Measurements from ENCODE around the gene PDE4D. TPM values are rescaled to one million over a fixed set of nuclear protein-coding genes. Genes with fewer than 3 reads are reported as not detected.

Gene PDE4D
- total RNA-seq = 100 to 1,000 TPM in 1 of 5 donors, 10 to 100 TPM in 4; 45.1 to 136 (median 64.9) TPM
- 44.9 TPM for total RNA-seq (2013)
- 64.8 to 675 (median 279) reads per million in 29 experiments for total RNA-seq

DNA sequence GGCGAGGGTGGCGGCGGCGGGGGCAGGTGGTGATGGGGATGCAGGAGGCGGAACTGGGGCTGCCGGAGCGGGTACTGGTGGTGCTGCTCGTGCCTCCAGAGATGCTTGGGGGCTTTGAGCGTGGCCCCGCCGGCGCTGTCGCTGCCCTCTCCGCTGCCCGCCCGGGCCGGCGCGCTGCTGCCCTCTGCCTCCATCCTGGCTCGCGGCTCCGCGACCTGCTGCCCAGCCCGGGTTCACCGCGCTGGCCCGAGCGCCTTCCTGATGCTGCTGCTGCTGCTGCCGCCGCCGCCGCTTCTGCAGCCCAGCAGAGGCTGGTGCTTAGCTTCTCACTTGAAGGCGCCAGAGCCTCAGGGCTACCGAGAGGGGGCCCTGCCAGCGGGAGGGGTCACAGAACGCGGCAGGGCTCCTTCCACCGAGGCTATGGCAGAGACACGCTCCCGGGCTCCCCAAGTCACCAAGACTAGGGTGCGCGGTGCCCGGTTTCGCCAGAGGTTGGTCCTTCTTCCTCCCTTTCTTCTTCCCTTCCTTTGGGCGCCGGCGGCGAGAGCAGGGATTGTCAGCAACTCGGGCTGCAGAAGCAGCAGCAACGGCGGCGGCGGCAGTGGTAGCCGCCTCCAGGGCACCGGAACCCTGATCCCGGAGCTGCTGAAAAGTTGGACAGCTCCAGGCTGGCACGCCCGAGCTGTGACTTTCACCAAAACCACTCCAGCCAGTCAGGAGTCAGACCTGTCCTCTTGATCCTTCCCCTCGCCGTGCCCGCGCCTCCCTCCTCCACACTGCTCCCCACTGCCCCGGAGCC lies at the start of gene PDE4D:
Gene PDE4D, minus strand, starts transcription at position 298 of the 799 bp plus-strand sequence.
- no peaks in the 10 kb centered on the region for H3K36me3 Mint-ChIP-seq
- Histone ChIP-seq H3K9me3 (no peaks in the 10 kb centered on the region), H3K27ac (ENCODE audit: low read length) (no peak within 1 kb of the TSS), H3K4me3 (ENCODE audit: control insufficient read depth in 1 of 2, extremely low read depth in 1 of 2, low read length in 1 of 2) (no peak within 1 kb of the TSS), H3K36me3 (ENCODE audit: control insufficient read depth in 2 of 2, extremely low read depth in 1 of 2, insufficient read depth in 1 of 2, low read length in 1 of 2) (no peaks in the 10 kb centered on the region), H3K4me1 (ENCODE audit: control insufficient read depth in 1 of 2, extremely low read depth in 1 of 2, insufficient read depth in 2 of 2, low read length in 2 of 2) (no peaks in the 10 kb centered on the region), H3K27me3 (replicated peaks in 1 of 2; ENCODE audit: control insufficient read depth in 2 of 2, extremely low read depth in 1 of 2, insufficient read depth in 2 of 2, low read length in 1 of 2) (peaks cover 15 to 26% of the 10 kb centered on the region in 2 experiments)
- H3K4me1 Mint-ChIP-seq = peaks cover 4 to 10% (median 5%) of the 10 kb centered on the region in 3 donors
- ATAC-seq (replicated peaks in 1 of 4) (no peak), DNase-seq (peak in 1 of 35 experiments; percentile 1)
- no peaks in the 10 kb centered on the region for H3K9me3 Mint-ChIP-seq
- ChIA-PET POLR2A (no interaction called here), CTCF (no interaction called here)
- H3K4me3 Mint-ChIP-seq = peak within 1 kb of the TSS in 1 of 3 donors; percentile 36
- no peak within 1 kb of the TSS for H3K27ac Mint-ChIP-seq
- H3K27me3 Mint-ChIP-seq = peaks cover 39 to 47% of the 10 kb centered on the region in 2 donors
- WGBS (ENCODE audit: insufficient coverage) = 4% methylated on average over 61 of the region's 63 CpGs

DNA sequence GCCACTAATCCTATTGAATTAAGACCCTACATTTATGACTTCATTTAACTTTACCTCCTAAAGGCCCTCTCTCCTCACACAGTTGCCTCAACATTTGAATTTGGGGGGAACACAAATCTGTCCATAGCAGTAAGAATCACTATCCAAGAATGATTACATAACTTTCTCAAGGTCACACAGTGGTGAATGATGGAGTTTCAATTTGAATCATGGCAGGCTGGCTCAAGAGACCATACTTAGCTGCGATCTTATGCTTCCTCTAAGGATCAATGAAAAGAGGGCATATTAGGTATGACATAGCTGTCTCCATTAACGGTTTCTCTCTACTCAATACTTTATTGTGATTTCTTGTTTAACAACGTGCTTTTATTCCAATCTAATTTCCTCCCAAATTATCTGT lies 44.1 kb upstream of the PDE4D start:
- Histone ChIP-seq H3K4me3 (ENCODE audit: control insufficient read depth in 1 of 2, extremely low read depth in 1 of 2, low read length in 1 of 2) (no peak overlapping the region), H3K36me3 (ENCODE audit: control insufficient read depth in 2 of 2, extremely low read depth in 1 of 2, insufficient read depth in 1 of 2, low read length in 1 of 2) (no peaks in the 10 kb centered on the region), H3K9me3 (no peaks in the 10 kb centered on the region), H3K27me3 (replicated peaks in 1 of 2; ENCODE audit: control insufficient read depth in 2 of 2, extremely low read depth in 1 of 2, insufficient read depth in 2 of 2, low read length in 1 of 2) (no peaks in the 10 kb centered on the region), H3K4me1 (ENCODE audit: control insufficient read depth in 1 of 2, extremely low read depth in 1 of 2, insufficient read depth in 2 of 2, low read length in 2 of 2) (no peaks in the 10 kb centered on the region), H3K27ac (ENCODE audit: low read length) (no peak overlapping the region)
- peaks cover 3 to 11% (median 9%) of the 10 kb centered on the region in 3 donors for H3K9me3 Mint-ChIP-seq
- H3K4me3 Mint-ChIP-seq = no peak overlapping the region
- no peaks in the 10 kb centered on the region for H3K27me3 Mint-ChIP-seq
- POLR2A ChIA-PET = no interaction called here
- no CpG with 5 or more reads among the region's 3 CpGs for WGBS (ENCODE audit: insufficient coverage)
- no peaks in the 10 kb centered on the region for H3K4me1 Mint-ChIP-seq
- CTCF ChIA-PET = no interaction called here
- ATAC-seq (replicated peaks in 1 of 4) = no peak
- H3K27ac Mint-ChIP-seq = no peak overlapping the region
- DNase-seq = no peak
- H3K36me3 Mint-ChIP-seq = no peaks in the 10 kb centered on the region

DNA sequence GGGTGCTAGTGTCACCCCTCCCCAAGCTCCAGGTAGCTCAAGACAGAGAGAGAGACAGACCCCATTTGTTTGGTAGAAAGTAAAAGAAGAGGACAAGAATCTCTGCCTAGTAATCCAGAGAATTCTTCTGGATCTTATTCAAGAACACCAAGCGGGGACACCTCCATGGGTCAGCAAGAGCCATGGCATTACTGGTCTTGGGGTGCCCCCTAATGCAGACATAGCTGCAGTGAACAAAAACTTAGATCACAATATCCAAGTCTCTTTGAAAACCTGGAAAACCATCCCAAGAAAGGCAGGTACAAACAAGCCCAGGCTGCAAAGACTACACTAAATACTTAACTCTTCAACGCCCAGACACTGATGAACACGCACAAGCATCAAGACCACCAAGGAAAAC lies 29.9 kb upstream of the PDE4D start:
- no peak for ATAC-seq (replicated peaks in 1 of 4)
- Mint-ChIP-seq H3K9me3 (peaks cover 0 to 7% (median 6%) of the 10 kb centered on the region in 3 donors), H3K27me3 (no peaks in the 10 kb centered on the region), H3K4me3 (no peak overlapping the region), H3K27ac (no peak overlapping the region), H3K36me3 (no peaks in the 10 kb centered on the region), H3K4me1 (no peaks in the 10 kb centered on the region)
- CTCF ChIA-PET = no interaction called here
- H3K27me3 ChIP-seq (replicated peaks in 1 of 2; ENCODE audit: control insufficient read depth in 2 of 2, extremely low read depth in 1 of 2, insufficient read depth in 2 of 2, low read length in 1 of 2) = no peaks in the 10 kb centered on the region
- H3K4me3 ChIP-seq (ENCODE audit: control insufficient read depth in 1 of 2, extremely low read depth in 1 of 2, low read length in 1 of 2) = no peak overlapping the region
- POLR2A ChIA-PET = no interaction called here
- no peaks in the 10 kb centered on the region for H3K9me3 ChIP-seq
- DNase-seq = no peak
- H3K27ac ChIP-seq (ENCODE audit: low read length) = no peak overlapping the region
- no peaks in the 10 kb centered on the region for H3K36me3 ChIP-seq (ENCODE audit: control insufficient read depth in 2 of 2, extremely low read depth in 1 of 2, insufficient read depth in 1 of 2, low read length in 1 of 2)
- WGBS (ENCODE audit: insufficient coverage) = 100% methylated on average over 1 of the region's 3 CpGs
- H3K4me1 ChIP-seq (ENCODE audit: control insufficient read depth in 1 of 2, extremely low read depth in 1 of 2, insufficient read depth in 2 of 2, low read length in 2 of 2) = no peaks in the 10 kb centered on the region

DNA sequence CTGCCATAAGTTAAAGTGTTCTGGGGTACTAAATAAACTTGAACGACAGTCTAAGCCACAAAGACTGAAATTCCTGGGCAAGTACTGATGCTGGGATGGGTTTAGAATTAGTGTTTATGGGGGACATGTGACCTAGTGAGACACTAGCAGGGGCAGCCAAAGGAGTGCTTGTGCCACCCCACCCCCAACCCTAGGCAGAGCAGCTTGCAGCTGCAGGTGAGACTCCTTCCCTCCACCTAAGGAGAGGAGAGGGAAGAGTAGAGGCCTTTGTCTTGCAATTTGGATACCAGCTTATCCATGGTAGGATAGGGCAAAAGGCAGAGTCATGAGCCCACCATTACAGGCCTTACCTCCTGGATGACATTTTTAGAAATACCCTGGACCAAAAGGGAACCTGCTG lies 28.7 kb upstream of the PDE4D start:
- Mint-ChIP-seq H3K4me1 (no peaks in the 10 kb centered on the region), H3K27me3 (no peaks in the 10 kb centered on the region), H3K27ac (no peak overlapping the region), H3K9me3 (peaks cover 0 to 7% (median 6%) of the 10 kb centered on the region in 3 donors), H3K36me3 (no peaks in the 10 kb centered on the region), H3K4me3 (no peak overlapping the region)
- Histone ChIP-seq H3K36me3 (ENCODE audit: control insufficient read depth in 2 of 2, extremely low read depth in 1 of 2, insufficient read depth in 1 of 2, low read length in 1 of 2) (no peaks in the 10 kb centered on the region), H3K27ac (ENCODE audit: low read length) (no peak overlapping the region), H3K9me3 (no peaks in the 10 kb centered on the region), H3K4me1 (ENCODE audit: control insufficient read depth in 1 of 2, extremely low read depth in 1 of 2, insufficient read depth in 2 of 2, low read length in 2 of 2) (no peaks in the 10 kb centered on the region), H3K4me3 (ENCODE audit: control insufficient read depth in 1 of 2, extremely low read depth in 1 of 2, low read length in 1 of 2) (no peak overlapping the region), H3K27me3 (replicated peaks in 1 of 2; ENCODE audit: control insufficient read depth in 2 of 2, extremely low read depth in 1 of 2, insufficient read depth in 2 of 2, low read length in 1 of 2) (no peaks in the 10 kb centered on the region)
- ChIA-PET POLR2A (no interaction called here), CTCF (no interaction called here)
- ATAC-seq (replicated peaks in 1 of 4) (no peak), DNase-seq (no peak)
- WGBS (ENCODE audit: insufficient coverage) = 60% methylated on average over 1 of the region's 1 CpG

DNA sequence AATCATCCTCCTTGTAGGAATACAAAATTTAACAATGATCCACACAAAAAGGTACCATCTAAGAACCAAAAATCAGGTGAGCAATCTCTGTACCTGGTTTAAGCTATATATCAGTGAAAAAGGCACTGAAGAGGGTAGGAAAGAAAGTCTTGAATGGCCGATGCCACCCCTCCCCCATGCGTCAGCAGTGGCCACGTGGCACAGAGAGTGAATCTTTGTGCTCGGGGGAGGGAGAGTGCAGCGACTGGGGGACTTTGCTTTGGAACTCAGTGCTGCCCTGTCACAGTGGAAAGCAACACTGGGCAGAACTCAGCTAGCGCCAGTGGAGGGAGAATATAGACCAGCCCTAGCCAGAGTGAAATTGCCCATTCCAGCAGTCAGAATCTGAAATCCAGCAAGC lies 28.3 kb upstream of the PDE4D start:
- DNase-seq (no peak), ATAC-seq (replicated peaks in 1 of 4) (no peak)
- H3K27ac Mint-ChIP-seq = no peak overlapping the region
- H3K27me3 Mint-ChIP-seq = no peaks in the 10 kb centered on the region
- H3K27me3 ChIP-seq (replicated peaks in 1 of 2; ENCODE audit: control insufficient read depth in 2 of 2, extremely low read depth in 1 of 2, insufficient read depth in 2 of 2, low read length in 1 of 2) = no peaks in the 10 kb centered on the region
- no peaks in the 10 kb centered on the region for H3K4me1 ChIP-seq (ENCODE audit: control insufficient read depth in 1 of 2, extremely low read depth in 1 of 2, insufficient read depth in 2 of 2, low read length in 2 of 2)
- WGBS (ENCODE audit: insufficient coverage) = 73% methylated on average over 6 of the region's 6 CpGs
- ChIA-PET POLR2A (interaction anchor here in 1 of 2 donors (0.5 kb wide), 1 partner anchor 1535 kb away, joined by 3 read pairs; no protein-coding TSS in a partner anchor), CTCF (no interaction called here)
- H3K27ac ChIP-seq (ENCODE audit: low read length) = no peak overlapping the region
- H3K4me1 Mint-ChIP-seq = no peaks in the 10 kb centered on the region
- no peaks in the 10 kb centered on the region for H3K36me3 Mint-ChIP-seq
- H3K36me3 ChIP-seq (ENCODE audit: control insufficient read depth in 2 of 2, extremely low read depth in 1 of 2, insufficient read depth in 1 of 2, low read length in 1 of 2) = no peaks in the 10 kb centered on the region
- no peaks in the 10 kb centered on the region for H3K9me3 ChIP-seq
- no peak overlapping the region for H3K4me3 ChIP-seq (ENCODE audit: control insufficient read depth in 1 of 2, extremely low read depth in 1 of 2, low read length in 1 of 2)
- no peak overlapping the region for H3K4me3 Mint-ChIP-seq
- H3K9me3 Mint-ChIP-seq = peaks cover 0 to 10% (median 6%) of the 10 kb centered on the region in 3 donors

DNA sequence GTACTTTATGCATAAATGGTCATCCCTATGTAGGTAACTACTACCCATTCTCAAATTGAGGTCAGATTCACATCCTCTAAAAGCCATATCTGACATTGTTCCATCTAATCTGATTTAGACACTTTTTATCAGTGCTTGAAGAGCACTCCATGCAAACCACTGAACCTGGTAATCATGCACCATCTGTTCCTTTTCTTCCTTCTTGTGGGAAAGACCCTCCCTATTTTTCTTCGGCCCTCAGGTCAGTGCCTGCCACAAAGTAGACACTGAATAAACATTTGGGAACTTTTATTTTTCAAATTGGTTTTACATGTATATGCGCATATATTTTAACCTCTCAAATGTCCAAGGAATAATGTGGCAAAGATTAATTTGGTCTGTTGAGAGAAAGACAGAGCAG lies 26.0 kb upstream of the PDE4D start:
- H3K4me3 Mint-ChIP-seq = no peak overlapping the region

More for the DNA sequence above, 26.0 kb upstream of the PDE4D start:
- Mint-ChIP-seq H3K27ac (no peak overlapping the region), H3K4me1 (no peaks in the 10 kb centered on the region), H3K9me3 (peaks cover 2 to 6% (median 4%) of the 10 kb centered on the region in 3 donors), H3K27me3 (peaks cover 0 to 2% of the 10 kb centered on the region in 2 donors), H3K36me3 (no peaks in the 10 kb centered on the region)
- WGBS (ENCODE audit: insufficient coverage) = no CpG with 5 or more reads among the region's 2 CpGs
- Histone ChIP-seq H3K27ac (ENCODE audit: low read length) (no peak overlapping the region), H3K9me3 (no peaks in the 10 kb centered on the region), H3K4me3 (ENCODE audit: control insufficient read depth in 1 of 2, extremely low read depth in 1 of 2, low read length in 1 of 2) (no peak overlapping the region), H3K36me3 (ENCODE audit: control insufficient read depth in 2 of 2, extremely low read depth in 1 of 2, insufficient read depth in 1 of 2, low read length in 1 of 2) (no peaks in the 10 kb centered on the region), H3K4me1 (ENCODE audit: control insufficient read depth in 1 of 2, extremely low read depth in 1 of 2, insufficient read depth in 2 of 2, low read length in 2 of 2) (no peaks in the 10 kb centered on the region), H3K27me3 (replicated peaks in 1 of 2; ENCODE audit: control insufficient read depth in 2 of 2, extremely low read depth in 1 of 2, insufficient read depth in 2 of 2, low read length in 1 of 2) (no peaks in the 10 kb centered on the region)
- ChIA-PET CTCF (no interaction called here), POLR2A (no interaction called here)
- ATAC-seq (replicated peaks in 1 of 4) (no peak), DNase-seq (no peak)
